Naive B cell (primary cell): Measurements from ENCODE around the gene EFNA2. TPM values are rescaled to one million over a fixed set of nuclear protein-coding genes. Genes with fewer than 3 reads are reported as not detected.

Experiments used
- ATAC-seq, 2 donors: fragments of 150-1000 bp; cut with Tn5 transposase; 2 replicates each; pipeline ENCODE4 v1.10.0; 2021; ENCODE audit warnings: low read depth in 2 of 2, mild to moderate bottlenecking in 2 of 2, moderate library complexity in 2 of 2
- DNase-seq: peaks from one replicate; pipeline ENCODE4 v3.0.0; 2022
- H3K27ac Mint-ChIP-seq, 6 donors: one replicate each; pipeline ENCODE4 v1.8.0; 2020 to 2022; ENCODE audit warnings: mild to moderate bottlenecking in 6 of 6, mixed read lengths in 6 of 6, moderate library complexity in 5 of 6, inconsistent platforms in 2 of 6
- H3K27me3 Mint-ChIP-seq, 3 donors: one replicate each; pipeline ENCODE4 v1.8.0; 2021 to 2022; ENCODE audit warnings: mixed read lengths in 3 of 3, mild to moderate bottlenecking in 1 of 3
- H3K36me3 Mint-ChIP-seq, 2 donors: one replicate each; pipeline ENCODE4 v1.8.0; 2020 to 2022; ENCODE audit warnings: mixed read lengths in 2 of 2, inconsistent platforms in 1 of 2, mild to moderate bottlenecking in 1 of 2
- H3K4me1 Mint-ChIP-seq, 3 donors: one replicate each; pipeline ENCODE4 v1.8.0; 2020 to 2022; ENCODE audit warnings: mixed read lengths in 3 of 3, inconsistent platforms in 1 of 3, mild to moderate bottlenecking in 1 of 3, moderate library complexity in 1 of 3
- H3K4me3 Mint-ChIP-seq, 8 donors: one replicate each; pipeline ENCODE4 v1.8.0; 2020 to 2022; ENCODE audit warnings: mild to moderate bottlenecking in 8 of 8, mixed read lengths in 8 of 8, moderate library complexity in 8 of 8, inconsistent platforms in 2 of 8
- H3K9me3 Mint-ChIP-seq, 7 donors: one replicate each; pipeline ENCODE4 v1.8.0; 2020 to 2022; ENCODE audit warnings: mixed read lengths in 7 of 7, mild to moderate bottlenecking in 5 of 7, inconsistent platforms in 2 of 7, moderate library complexity in 1 of 7
- polyA plus RNA-seq, 6 donors: library from polyadenylated mRNA; unstranded; fragments of 300-500 nt; fragmentation: Illumina TruSeq; gene quantifications; one replicate each; pipeline ENCODE4 v1.2.3, GENCODE V29; 2021; ENCODE audit warnings: low read depth in 6 of 6

The EFNA2 gene
- polyA plus RNA-seq, 6 donors from 2014 or later: not detected

DNA sequence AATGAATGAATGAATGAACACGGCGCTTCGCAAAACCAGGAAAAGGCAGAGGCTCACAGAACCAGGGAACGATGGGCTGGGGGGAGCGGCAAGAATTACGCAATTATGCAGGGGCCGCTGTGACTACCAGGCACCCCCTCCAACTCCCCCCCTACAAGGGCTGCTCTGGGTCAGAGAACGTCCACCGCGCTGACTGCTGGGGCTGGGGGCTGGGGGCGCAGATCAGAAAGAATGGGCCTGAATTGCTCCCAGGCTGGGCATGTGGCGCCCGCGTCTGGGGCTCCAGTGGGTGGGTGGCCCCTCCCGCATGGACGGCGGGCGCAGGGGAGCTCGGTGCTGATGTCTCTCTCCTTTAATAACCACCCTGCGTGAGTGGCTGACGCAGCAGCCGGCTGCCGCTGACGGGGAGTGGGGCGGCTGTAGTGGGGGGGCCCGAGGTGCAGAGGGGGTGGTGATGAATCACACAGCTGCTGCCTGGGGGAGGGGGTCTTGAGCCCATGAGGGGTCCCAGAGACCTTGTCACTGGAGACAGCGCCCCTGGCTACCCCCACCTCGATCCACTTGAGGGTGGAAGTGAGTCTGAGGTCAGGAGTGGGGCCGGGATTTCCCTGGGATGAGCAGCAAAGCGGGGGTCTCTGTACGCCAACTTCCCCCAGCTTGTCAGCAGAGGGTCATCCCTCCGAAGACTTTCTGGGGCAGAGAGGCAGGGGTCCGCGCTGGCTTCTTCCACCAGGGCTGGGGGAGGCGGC is 18.0 kb upstream of the EFNA2 start:
- no peaks in the 10 kb centered on the region for H3K27me3 Mint-ChIP-seq
- ATAC-seq (no peak), DNase-seq (no peak)
- H3K4me3 Mint-ChIP-seq: peak overlapping the region; percentile 7 to 95 (median 73)
- peak overlapping the region; percentile 77 to 97 (median 92) for H3K27ac Mint-ChIP-seq
- peaks cover 0 to under 1% of the 10 kb centered on the region in 2 donors for H3K36me3 Mint-ChIP-seq
- H3K4me1 Mint-ChIP-seq: peaks cover 68 to 83% (median 79%) of the 10 kb centered on the region in 3 donors
- H3K9me3 Mint-ChIP-seq: no peaks in the 10 kb centered on the region

DNA sequence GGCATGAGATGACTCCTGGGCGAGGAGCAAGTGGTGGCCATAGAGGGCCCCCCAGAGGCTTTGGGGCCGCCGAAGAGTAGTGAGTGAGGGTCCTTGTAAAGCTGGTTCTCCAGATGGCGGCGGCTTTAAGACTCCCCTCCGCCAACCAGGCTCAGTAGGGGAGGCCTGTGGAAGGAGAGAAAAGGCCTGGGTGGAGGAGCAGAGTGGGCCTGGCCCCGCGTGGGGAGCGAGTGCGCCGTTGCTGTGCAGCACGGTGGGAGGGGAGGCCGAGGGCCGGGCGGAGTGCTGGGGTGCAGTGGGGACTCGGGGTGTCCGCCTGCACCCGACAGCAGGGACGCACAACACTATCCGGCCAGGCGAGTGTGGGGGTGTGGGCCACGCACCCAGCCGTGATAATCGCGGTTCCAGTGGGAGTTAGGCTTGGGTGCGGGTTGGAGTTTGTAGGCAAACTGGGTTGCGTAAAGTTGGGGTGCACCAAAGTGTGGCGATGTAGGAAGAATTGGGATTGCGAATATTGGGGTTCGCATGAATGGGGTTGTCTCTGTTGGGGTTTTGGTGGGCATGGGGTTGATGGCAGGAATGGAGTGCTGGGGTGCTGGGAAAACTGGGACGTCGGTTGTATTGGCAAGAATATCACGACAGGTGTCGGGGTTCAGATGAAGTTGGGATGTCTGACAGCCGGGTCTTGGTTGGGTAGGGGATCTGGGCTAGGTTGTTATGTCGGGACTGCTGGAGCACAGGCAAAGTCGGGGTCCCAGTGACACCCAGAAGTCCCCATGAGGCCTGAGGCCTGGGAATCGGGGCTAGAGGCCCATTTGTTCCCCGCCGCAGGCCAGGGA is 17.2 kb upstream of the EFNA2 start:
- Mint-ChIP-seq H3K27ac (peak overlapping the region; percentile 80 to 99 (median 96)), H3K36me3 (peaks cover 0 to 5% of the 10 kb centered on the region in 2 donors), H3K9me3 (no peaks in the 10 kb centered on the region), H3K27me3 (no peaks in the 10 kb centered on the region), H3K4me1 (peaks cover 64 to 83% (median 78%) of the 10 kb centered on the region in 3 donors), H3K4me3 (peak overlapping the region; percentile 80 to 96 (median 91))
- DNase-seq (no peak), ATAC-seq (no peak)

DNA sequence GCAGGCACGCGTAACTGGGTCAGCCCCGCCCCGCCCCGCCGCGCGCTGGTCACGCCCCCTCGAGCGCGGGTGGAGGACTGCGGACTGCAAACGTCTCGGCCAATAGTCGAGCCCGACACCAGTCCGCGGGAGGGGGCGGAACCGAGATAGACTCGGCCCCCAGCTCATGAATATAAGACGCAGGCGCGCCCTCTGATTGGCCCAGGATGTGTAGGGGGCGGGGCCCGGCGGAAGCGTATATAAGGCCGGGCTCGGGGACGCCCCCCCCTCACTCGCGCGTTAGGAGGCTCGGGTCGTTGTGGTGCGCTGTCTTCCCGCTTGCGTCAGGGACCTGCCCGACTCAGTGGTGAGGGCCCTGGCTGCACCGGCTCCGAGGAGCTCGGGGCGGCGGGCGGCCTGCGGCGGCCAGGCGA is 16.6 kb upstream of the EFNA2 start, which contains the start of gene CIRBP:
Gene CIRBP (plus strand): TSS at position 268 of the 413 bp plus-strand sequence. CDS start 1,602 bp downstream, outside the sequence.
- Mint-ChIP-seq H3K9me3 (no peaks in the 10 kb centered on the region), H3K4me3 (peak within 1 kb of the TSS; percentile 87 to 96 (median 91)), H3K27me3 (no peaks in the 10 kb centered on the region), H3K27ac (peak within 1 kb of the TSS; percentile 94 to 99 (median 96)), H3K4me1 (peaks cover 69 to 82% (median 78%) of the 10 kb centered on the region in 3 donors), H3K36me3 (peaks cover 0 to 5% of the 10 kb centered on the region in 2 donors)
- peak; percentile 99 for DNase-seq
- ATAC-seq: peak; percentile 56 to 67

DNA sequence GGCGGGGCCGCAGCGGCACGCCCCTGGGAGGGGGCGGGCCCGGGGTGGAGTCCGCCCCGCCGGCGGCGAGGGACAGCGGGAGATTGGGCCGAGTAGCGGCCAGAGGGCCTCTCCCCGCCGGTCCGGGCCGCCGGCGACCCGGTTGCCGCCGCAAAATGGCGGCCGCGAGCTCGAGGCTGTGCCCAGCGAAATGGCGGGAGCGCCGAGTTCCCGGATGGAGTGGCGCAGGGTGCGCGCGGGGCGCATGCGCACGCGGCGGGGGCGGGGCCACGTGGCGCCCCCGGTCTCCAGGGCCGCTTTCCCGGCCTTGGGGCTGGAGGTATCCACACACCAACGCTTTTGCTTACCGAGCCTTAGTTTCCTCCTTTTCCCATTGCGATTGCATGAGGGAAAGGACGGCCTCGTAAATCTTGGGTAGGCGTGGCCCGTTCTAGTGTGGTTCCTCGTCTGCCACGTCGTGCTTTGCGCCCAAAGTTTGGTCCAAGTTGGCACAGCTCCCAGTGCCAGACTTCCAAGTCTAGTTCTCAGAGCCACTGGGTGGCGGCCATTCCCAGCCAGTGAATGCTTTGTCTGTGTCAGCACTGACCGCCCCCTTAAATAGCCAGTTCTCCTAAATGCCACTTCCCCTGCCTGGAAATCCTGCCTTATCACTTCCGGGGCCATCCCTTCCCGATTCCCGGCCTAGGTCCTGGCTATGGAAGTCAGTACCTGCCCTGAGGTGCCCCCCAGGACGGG is 16.0 kb upstream of the EFNA2 start:
- peak overlapping the region; percentile 87 to 96 (median 90) for H3K4me3 Mint-ChIP-seq
- peaks cover 64 to 77% (median 76%) of the 10 kb centered on the region in 3 donors for H3K4me1 Mint-ChIP-seq
- H3K36me3 Mint-ChIP-seq: peaks cover 0 to 5% of the 10 kb centered on the region in 2 donors
- ATAC-seq (peak; percentile 22 to 42), DNase-seq (peak; percentile 82)
- H3K9me3 Mint-ChIP-seq: no peaks in the 10 kb centered on the region
- no peaks in the 10 kb centered on the region for H3K27me3 Mint-ChIP-seq
- H3K27ac Mint-ChIP-seq: peak overlapping the region in 5 of 6 donors; percentile 93 to 97 (median 94)

DNA sequence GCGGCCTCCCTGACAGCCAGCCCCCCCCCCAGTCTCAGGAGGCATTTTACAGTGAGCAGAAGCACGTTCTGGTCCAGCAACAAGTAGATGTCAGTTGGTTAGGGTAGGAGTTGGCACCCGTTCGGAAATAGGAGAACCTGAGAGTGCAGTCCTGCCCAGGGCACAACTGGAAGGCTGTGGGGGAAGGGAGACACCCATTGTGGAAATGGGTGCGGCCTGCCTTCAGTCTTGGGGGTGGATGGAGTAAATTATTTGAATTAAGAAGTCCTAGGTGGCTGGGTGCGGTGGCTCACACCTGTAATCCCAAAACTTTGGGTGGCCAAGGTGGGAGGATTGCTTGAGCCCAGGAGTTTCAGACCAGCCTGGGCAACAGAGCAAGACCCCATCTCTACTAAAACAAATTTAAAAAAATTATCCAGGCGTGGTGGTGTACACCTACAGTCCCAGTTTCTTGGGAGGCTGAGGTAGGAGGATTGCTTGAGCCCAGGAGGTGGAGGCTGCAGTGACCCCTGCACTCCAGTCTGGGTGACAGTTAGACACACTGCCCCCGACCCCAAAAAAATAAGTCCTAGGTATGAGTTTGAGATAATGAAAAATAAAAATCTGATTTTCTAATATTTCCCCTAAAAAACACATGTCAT is 15.3 kb upstream of the EFNA2 start:
- no peaks in the 10 kb centered on the region for H3K27me3 Mint-ChIP-seq
- DNase-seq (no peak), ATAC-seq (no peak)
- peak overlapping the region; percentile 87 to 96 (median 88) for H3K4me3 Mint-ChIP-seq
- H3K27ac Mint-ChIP-seq: peak overlapping the region; percentile 91 to 97 (median 94)
- H3K9me3 Mint-ChIP-seq: no peaks in the 10 kb centered on the region
- peaks cover 0 to 5% of the 10 kb centered on the region in 2 donors for H3K36me3 Mint-ChIP-seq
- H3K4me1 Mint-ChIP-seq: peaks cover 60 to 70% (median 69%) of the 10 kb centered on the region in 3 donors

DNA sequence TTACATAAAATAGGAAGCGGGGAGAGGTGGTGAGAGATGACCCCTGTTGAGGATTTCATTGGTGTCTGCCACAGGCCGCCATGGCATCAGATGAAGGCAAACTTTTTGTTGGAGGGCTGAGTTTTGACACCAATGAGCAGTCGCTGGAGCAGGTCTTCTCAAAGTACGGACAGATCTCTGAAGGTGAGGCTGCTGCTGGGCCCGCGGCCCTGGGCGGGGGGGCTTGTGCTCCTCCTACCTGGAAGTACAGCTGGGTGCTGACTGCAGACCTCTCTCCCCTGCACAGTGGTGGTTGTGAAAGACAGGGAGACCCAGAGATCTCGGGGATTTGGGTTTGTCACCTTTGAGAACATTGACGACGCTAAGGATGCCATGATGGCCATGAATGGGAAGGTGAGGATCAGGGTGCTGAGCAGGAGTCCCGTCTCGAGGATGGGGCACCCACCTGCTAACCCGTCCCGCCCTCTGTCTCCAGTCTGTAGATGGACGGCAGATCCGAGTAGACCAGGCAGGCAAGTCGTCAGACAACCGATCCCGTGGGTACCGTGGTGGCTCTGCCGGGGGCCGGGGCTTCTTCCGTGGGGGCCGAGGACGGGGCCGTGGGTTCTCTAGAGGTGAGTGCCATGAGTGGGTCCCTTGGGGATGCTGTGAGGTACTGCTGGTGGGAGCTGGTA is 14.7 kb upstream of the EFNA2 start:
- Mint-ChIP-seq H3K4me1 (peaks cover 59 to 65% (median 64%) of the 10 kb centered on the region in 3 donors), H3K27me3 (no peaks in the 10 kb centered on the region), H3K9me3 (no peaks in the 10 kb centered on the region), H3K36me3 (peaks cover 0 to 5% of the 10 kb centered on the region in 2 donors), H3K27ac (peak overlapping the region; percentile 91 to 97 (median 93)), H3K4me3 (peak overlapping the region; percentile 87 to 96 (median 88))
- ATAC-seq (no peak), DNase-seq (no peak)

DNA sequence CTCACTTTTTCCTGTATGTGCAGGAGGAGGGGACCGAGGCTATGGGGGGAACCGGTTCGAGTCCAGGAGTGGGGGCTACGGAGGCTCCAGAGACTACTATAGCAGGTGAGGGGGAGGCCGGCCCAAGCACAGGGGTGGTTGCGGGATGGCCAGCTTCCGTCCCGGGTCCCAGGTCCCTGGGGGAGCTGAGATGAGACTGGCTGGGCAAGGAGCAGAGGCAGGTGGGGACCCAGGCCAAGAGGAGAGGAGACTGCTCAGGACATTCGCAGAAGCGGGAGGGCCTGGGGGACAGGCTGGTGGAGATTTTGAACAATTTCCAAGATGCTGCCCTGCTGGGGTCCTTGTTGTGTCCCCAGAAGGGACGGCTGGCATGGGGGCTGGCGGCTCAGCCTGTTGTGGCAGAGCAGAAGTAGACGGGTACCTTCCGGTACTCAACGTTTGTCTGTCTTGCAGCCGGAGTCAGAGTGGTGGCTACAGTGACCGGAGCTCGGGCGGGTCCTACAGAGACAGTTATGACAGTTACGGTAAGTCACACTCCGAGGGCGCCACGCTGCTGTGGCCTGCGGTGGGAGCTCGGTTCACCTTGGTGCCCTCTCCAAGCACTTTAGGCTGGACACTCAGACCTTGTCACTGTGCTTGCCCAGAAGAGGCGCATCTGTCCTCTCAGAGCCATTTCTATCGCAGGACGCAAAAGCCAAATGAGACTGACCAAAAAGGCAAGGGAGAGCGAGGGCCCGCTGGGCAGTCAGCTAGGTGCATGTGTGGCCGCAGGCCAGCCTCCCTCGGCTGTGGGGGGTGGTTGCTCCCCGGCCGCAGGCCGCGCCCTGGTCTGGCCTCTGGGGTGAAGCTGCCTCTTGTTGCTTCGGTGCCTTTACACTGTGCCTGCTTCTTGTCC is 13.9 kb upstream of the EFNA2 start:
- DNase-seq (no peak), ATAC-seq (no peak)
- H3K4me3 Mint-ChIP-seq: peak overlapping the region; percentile 75 to 96 (median 88)
- no peaks in the 10 kb centered on the region for H3K27me3 Mint-ChIP-seq
- peaks cover 0 to 5% of the 10 kb centered on the region in 2 donors for H3K36me3 Mint-ChIP-seq
- peaks cover 58 to 70% (median 68%) of the 10 kb centered on the region in 3 donors for H3K4me1 Mint-ChIP-seq
- H3K27ac Mint-ChIP-seq: peak overlapping the region in 5 of 6 donors; percentile 77 to 97 (median 93)
- no peaks in the 10 kb centered on the region for H3K9me3 Mint-ChIP-seq

DNA sequence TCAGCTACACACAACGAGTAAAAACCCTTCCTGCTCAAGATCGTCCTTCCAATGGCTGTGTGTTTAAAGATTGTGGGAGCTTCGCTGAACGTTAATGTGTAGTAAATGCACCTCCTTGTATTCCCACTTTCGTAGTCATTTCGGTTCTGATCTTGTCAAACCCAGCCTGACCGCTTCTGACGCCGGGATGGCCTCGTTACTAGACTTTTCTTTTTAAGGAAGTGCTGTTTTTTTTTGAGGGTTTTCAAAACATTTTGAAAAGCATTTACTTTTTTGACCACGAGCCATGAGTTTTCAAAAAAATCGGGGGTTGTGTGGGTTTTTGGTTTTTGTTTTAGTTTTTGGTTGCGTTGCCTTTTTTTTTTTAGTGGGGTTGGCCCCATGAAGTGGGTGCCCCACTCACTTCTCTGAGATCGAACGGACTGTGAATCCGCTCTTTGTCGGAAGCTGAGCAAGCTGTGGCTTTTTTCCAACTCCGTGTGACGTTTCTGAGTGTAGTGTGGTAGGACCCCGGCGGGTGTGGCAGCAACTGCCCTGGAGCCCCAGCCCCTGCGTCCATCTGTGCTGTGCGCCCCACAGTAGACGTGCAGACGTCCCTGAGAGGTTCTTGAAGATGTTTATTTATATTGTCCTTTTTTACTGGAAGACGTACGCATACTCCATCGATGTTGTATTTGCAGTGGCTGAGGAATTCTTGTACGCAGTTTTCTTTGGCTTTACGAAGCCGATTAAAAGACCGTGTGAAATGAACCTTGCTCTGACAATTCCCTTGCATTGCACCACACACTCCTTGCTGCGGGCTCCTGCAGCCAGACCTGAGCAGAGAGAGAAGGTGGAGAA is 13.0 kb upstream of the EFNA2 start:
- peak overlapping the region; percentile 56 to 97 (median 87) for H3K27ac Mint-ChIP-seq
- peaks cover 56 to 66% (median 65%) of the 10 kb centered on the region in 3 donors for H3K4me1 Mint-ChIP-seq
- DNase-seq (no peak), ATAC-seq (no peak)
- peaks cover 0 to 5% of the 10 kb centered on the region in 2 donors for H3K36me3 Mint-ChIP-seq
- H3K4me3 Mint-ChIP-seq: peak overlapping the region; percentile 15 to 96 (median 62)
- no peaks in the 10 kb centered on the region for H3K9me3 Mint-ChIP-seq
- no peaks in the 10 kb centered on the region for H3K27me3 Mint-ChIP-seq

DNA sequence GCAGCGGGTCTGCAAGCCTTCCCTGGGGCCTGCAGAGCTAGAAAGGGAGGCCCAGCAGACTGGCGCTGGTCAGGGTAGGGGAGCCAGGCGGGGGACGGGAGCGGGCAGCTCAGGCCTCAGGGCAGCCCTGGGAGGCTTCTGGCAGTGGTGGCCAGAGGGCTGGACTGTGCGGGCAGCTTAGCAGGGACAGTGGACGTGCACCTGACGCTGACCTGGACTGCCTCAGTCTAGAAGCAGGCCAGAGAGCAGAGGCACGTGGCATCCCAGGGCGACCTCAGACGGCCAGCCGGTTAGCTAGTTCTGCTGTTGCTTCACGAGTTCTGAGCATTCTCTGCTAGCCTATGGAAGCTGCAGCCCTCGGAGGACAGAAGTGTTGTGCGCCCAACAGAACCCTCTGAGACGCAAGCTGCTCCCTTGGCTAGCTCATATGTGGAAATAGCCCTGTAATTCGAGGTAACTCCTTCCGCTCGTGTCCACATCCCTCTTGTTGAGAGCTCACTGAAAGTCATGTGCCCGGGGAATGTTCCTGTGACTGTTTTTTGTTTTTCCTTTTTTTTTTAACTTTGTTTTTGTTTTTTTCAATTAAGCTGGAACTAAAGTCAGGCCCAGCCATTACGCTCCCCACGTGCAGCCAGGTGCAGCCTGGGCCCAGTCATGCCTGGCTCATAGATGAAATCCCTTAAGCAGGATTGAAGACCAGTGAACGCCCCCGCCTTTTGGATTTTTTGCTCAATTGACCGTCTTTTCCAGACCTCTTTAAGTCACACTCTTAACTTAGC is 12.2 kb upstream of the EFNA2 start:
- peak overlapping the region; percentile 32 to 96 (median 68) for H3K4me3 Mint-ChIP-seq
- H3K36me3 Mint-ChIP-seq: peaks cover 0 to 5% of the 10 kb centered on the region in 2 donors
- ATAC-seq (no peak), DNase-seq (no peak)
- no peaks in the 10 kb centered on the region for H3K27me3 Mint-ChIP-seq
- no peaks in the 10 kb centered on the region for H3K9me3 Mint-ChIP-seq
- H3K27ac Mint-ChIP-seq: peak overlapping the region; percentile 86 to 98 (median 91)
- peaks cover 51 to 64% (median 63%) of the 10 kb centered on the region in 3 donors for H3K4me1 Mint-ChIP-seq
